GM12878 (cell line): ENCODE results near the gene SYNGR4. TPM values are rescaled to one million over a fixed set of nuclear protein-coding genes. Genes with fewer than 3 reads are reported as not detected.

Experiments
- ATAC-seq: fragments of 200-7000 bp; cut with Tn5 transposase; 3 replicates; pipeline ENCODE4 v1.9.1; 2020; ENCODE audit warnings: mild to moderate bottlenecking, moderate library complexity
- BruUV-seq: library from RNA; stranded (reverse); fragments of 400-500 nt; replicated peaks from 2 replicates; lab custom pipeline; 2021; lab: Mats Ljungman, UMichigan
- CTCF ChIA-PET: fragments of 300-600 bp; sonication (Branson Sonifier 250); formaldehyde crosslinking; extraction: SDS; loops from one replicate; lab custom pipeline; 2021; ENCODE audit warnings: inconsistent platforms; lab: Yijun Ruan, JAX
- POLR2A ChIA-PET: fragments of 350-600 bp; formaldehyde crosslinking; extraction: SDS; loops from one replicate; lab custom pipeline; 2021; ENCODE audit warnings: inconsistent platforms; lab: Charles Lee
- RAD21 ChIA-PET: fragments of 300-600 bp; sonication (Branson Sonifier 250); formaldehyde crosslinking; loops from one replicate; lab custom pipeline; 2023; ENCODE audit warnings: antibody characterized with exemption; ENCODE audit not compliant: unreplicated experiment; lab: Charles Lee
- SMC1A ChIA-PET: fragments of 300-600 bp; sonication (Branson Sonifier 250); formaldehyde crosslinking; loops from one replicate; lab custom pipeline; 2023; ENCODE audit not compliant: unreplicated experiment, uncharacterized antibody; lab: Charles Lee
- DNase-seq: peaks from one replicate; pipeline ENCODE4 v3.0.0-alpha.2; 2011; ENCODE audit warnings: low read depth, low spot score
- FAIRE-seq: peaks from 3 replicates; lab custom pipeline; 2011; peaks lifted over from hg19 to GRCh38; lab: Jason Lieb, UNC
- H2AFZ ChIP-seq: 2 replicates; pipeline ENCODE4 v1.6.0; 2011; ENCODE audit warnings: low read depth, low read length, control low read depth; ENCODE audit not compliant: control insufficient read depth
- H3K27ac ChIP-seq: 2 replicates; pipeline ENCODE4 v1.5.1; 2011; ENCODE audit warnings: control low read depth; ENCODE audit not compliant: control insufficient read depth, insufficient read depth
- H3K27me3 ChIP-seq, 2 experiments: replicated peaks in 1 of 2; 2 replicates each; pipeline versions ENCODE4 v1.6.0 to v1.6.1; 2011; ENCODE audit warnings: low read length in 1 of 2; ENCODE audit not compliant: control insufficient read depth in 2 of 2, insufficient read depth in 2 of 2
- H3K36me3 ChIP-seq, 2 experiments: 2 replicates each; pipeline ENCODE4 v1.5.1; 2011; ENCODE audit warnings: low read length in 1 of 2; ENCODE audit not compliant: control insufficient read depth in 2 of 2, insufficient read depth in 2 of 2
- H3K4me1 ChIP-seq: 2 replicates; pipeline ENCODE4 v1.6.1; 2011; ENCODE audit warnings: mild to moderate bottlenecking, low read length, moderate library complexity, mixed read lengths; ENCODE audit not compliant: control insufficient read depth, insufficient read depth
- H3K4me2 ChIP-seq: 2 replicates; pipeline ENCODE4 v1.6.0; 2011; ENCODE audit warnings: control low read depth; ENCODE audit not compliant: control insufficient read depth, insufficient read depth
- H3K4me3 ChIP-seq: fragments of 200-600 bp; sonication (generic); 2 replicates; pipeline ENCODE4 v1.5.1; 2016
- H3K79me2 ChIP-seq: 2 replicates; pipeline ENCODE4 v1.6.0; 2011; ENCODE audit warnings: low read length; ENCODE audit not compliant: control insufficient read depth, insufficient read depth
- H3K9ac ChIP-seq: 2 replicates; pipeline ENCODE4 v1.8.0; 2011; ENCODE audit warnings: low read length, control low read depth, mixed read lengths; ENCODE audit not compliant: control insufficient read depth, insufficient read depth
- H3K9me3 ChIP-seq: replicated peaks from 3 replicates; pipeline ENCODE4 v1.5.1; 2011; ENCODE audit warnings: mild to moderate bottlenecking, low read length; ENCODE audit not compliant: control insufficient read depth, insufficient read depth
- H4K20me1 ChIP-seq: 2 replicates; pipeline ENCODE4 v1.6.0; 2011; ENCODE audit not compliant: control insufficient read depth, insufficient read depth
- CHD1 ChIP-seq: IDR thresholded peaks from 2 replicates; pipeline ENCODE4 v1.6.1; 2012; ENCODE audit warnings: low read depth, low read length, improper control_type of control experiment
- ETV6 ChIP-seq, 2 experiments: fragments of 450-650 bp in 1 of 2; IDR thresholded peaks in 1 of 2; conservative IDR thresholded peaks in 1 of 2; 2 replicates each; pipeline ENCODE4 v1.6.1; 2014; ENCODE audit warnings: antibody characterized with exemption in 1 of 2, borderline replicate concordance in 1 of 2, low read depth in 1 of 2, mild to moderate bottlenecking in 1 of 2, moderate library complexity in 1 of 2
- HDAC2 ChIP-seq: fragments of 200-600 bp; sonication (generic); IDR thresholded peaks from 2 replicates; pipeline ENCODE4 v1.6.1; 2017
- MYC ChIP-seq: IDR thresholded peaks from 2 replicates; pipeline ENCODE4 v1.6.1; 2011; ENCODE audit warnings: mild to moderate bottlenecking, low read length, moderate library complexity, inconsistent platforms; ENCODE audit not compliant: insufficient read depth, insufficient replicate concordance, insufficient read length, severe bottlenecking
- RCOR1 ChIP-seq: conservative IDR thresholded peaks from 2 replicates; pipeline ENCODE4 v1.6.1; 2012; ENCODE audit warnings: low read depth, low read length, improper control_type of control experiment
- SUZ12 ChIP-seq: fragments of 200-600 bp; sonication (generic); IDR thresholded peaks from one replicate; pipeline ENCODE4 v1.6.1; 2018; ENCODE audit warnings: antibody characterized with exemption, mild to moderate bottlenecking; ENCODE audit not compliant: unreplicated experiment
- WRNIP1 ChIP-seq: IDR thresholded peaks from 2 replicates; pipeline ENCODE4 v1.6.1; 2011; ENCODE audit warnings: low read depth, low read length, improper control_type of control experiment, borderline replicate concordance
- ZNF274 ChIP-seq: IDR thresholded peaks from one replicate; pipeline ENCODE4 v1.8.0; 2011; ENCODE audit not compliant: insufficient read length, insufficient read depth
- WGBS: methylation state at CpG from one replicate; pipeline ENCODE4 v1.1.6; 2016; ENCODE audit warnings: low lambda C conversion rate; ENCODE audit not compliant: insufficient replicate concordance, insufficient coverage; ENCODE audit errors: missing lambda C conversion rate; 5-methylcytosine and 5-hydroxymethylcytosine counted together
- in situ Hi-C: fragments of 300-500 bp; cut with MboI; formaldehyde crosslinking; loops from 9 replicates; pipeline ENCODE4 v1.14.3; 2018; ENCODE audit warnings: mixed read lengths
- intact Hi-C: fragments of 100-400 bp; cut with micrococcal nuclease; formaldehyde crosslinking; loops from one replicate; pipeline ENCODE4 v1.14.2; 2022; ENCODE audit not compliant: unreplicated experiment
- polyA plus RNA-seq, 11 experiments: library from polyadenylated mRNA; depleted of rRNA in 4 of 11; unstranded in 6 of 11; stranded (reverse) in 5 of 11; fragments of >200 nt; fragmentation: Nextera tagmentation in 4 of 11; fragmentation: Illumina TruSeq in 1 of 11; extraction: Ambion mirVana in 4 of 11; extraction: Trizol in 1 of 11; gene quantifications; 1 replicate in 1 of 11; 2 replicates in 10 of 11; pipeline versions ENCODE4 v1.2.1 to v1.2.3, GENCODE V29; 2011 to 2016; ENCODE audit warnings: inconsistent platforms in 2 of 11, missing spikeins in 2 of 11, low read depth in 1 of 11
- total RNA-seq, 4 experiments: library from RNA; depleted of rRNA in 3 of 4; stranded (reverse); fragments of >200 nt in 3 of 4; fragmentation: Illumina TruSeq in 1 of 4; extraction: Trizol in 1 of 4; gene quantifications; 2 replicates each; pipeline versions ENCODE4 v1.2.1 to v1.2.3, GENCODE V29; 2013 to 2021
- TF ChIP-seq, protein P1 (sequence below): fragments of 450-650 bp; IDR thresholded peaks from 2 replicates; pipeline ENCODE4 v1.6.1; 2017; ENCODE audit warnings: antibody characterized with exemption, mild to moderate bottlenecking, moderate library complexity
- TF ChIP-seq, protein P2 (sequence below): fragments of 150-350 bp; IDR thresholded peaks from 2 replicates; pipeline ENCODE4 v1.6.1; 2016; ENCODE audit warnings: low read depth, low read length
- TF ChIP-seq, protein P3 (sequence below): fragments of 450-650 bp; IDR thresholded peaks from 2 replicates; pipeline ENCODE4 v1.6.1; 2016; ENCODE audit warnings: mild to moderate bottlenecking
- TF ChIP-seq, protein P4 (sequence below): IDR thresholded peaks from 2 replicates; pipeline ENCODE4 v1.6.1; 2011; ENCODE audit warnings: mild to moderate bottlenecking, low read depth, low read length, moderate library complexity; ENCODE audit not compliant: insufficient replicate concordance

SYNGR4 gene
- total and polyA plus RNA-seq, 10 of the 15 experiments (the other 5 are each of a cell fraction or from before 2014, with no cell fraction given) = 0.08 to 0.72 (median 0.17) TPM; not detected in 6

DNA sequence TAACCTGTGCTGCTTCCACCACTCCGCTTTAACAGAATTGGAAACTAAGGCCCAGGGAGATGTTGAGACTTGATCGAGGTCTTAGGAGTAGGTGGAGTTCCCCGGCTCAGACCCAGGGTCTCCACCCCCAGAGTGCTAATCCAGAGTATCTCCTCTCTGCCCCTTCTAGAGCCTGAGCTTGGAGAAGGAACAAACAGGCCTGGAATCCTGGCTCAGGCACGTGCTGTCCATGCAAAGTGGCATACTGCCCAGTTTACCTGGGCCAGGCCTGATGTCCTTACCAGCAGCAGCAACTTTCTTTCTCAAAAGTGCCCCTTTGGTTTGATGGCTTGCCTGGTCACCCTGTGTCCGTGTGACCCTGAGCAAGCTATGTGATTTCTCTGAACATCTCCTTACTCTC lies 3.7 kb downstream of the SYNGR4 start:
- RAD21 ChIA-PET = no interaction called here
- H4K20me1 ChIP-seq = no peaks in the 10 kb centered on the region
- no peak for ATAC-seq
- no peak overlapping the region for H3K4me2 ChIP-seq
- peaks cover 3% of the 10 kb centered on the region for H3K79me2 ChIP-seq
- no peaks in the 10 kb centered on the region for H3K9me3 ChIP-seq
- no peak overlapping the region for H3K27ac ChIP-seq
- SMC1A ChIA-PET = no interaction called here
- CTCF ChIA-PET = interaction anchor here (1.3 kb wide), 1 partner anchor 48 kb away, joined by 3 read pairs; no protein-coding TSS in a partner anchor
- no peaks in the 10 kb centered on the region for H3K36me3 ChIP-seq
- whole genome bisulfite sequencing = 39% methylated on average over 5 of the region's 5 CpGs
- no peak overlapping the region for H2AFZ ChIP-seq
- no peak for DNase-seq
- in situ Hi-C loops = no loop called here
- no TSS peak for BruUV-seq
- H3K4me3 ChIP-seq = no peak overlapping the region
- H3K9ac ChIP-seq = no peak overlapping the region
- H3K4me1 ChIP-seq = peaks cover 9% of the 10 kb centered on the region; the same call in 1 of the 2 replicates
- no peaks in the 10 kb centered on the region for H3K27me3 ChIP-seq
- intact Hi-C loops = no loop called here
- no peak for FAIRE-seq
- POLR2A ChIA-PET = no interaction called here
- TF ChIP-seq, protein P1, sequence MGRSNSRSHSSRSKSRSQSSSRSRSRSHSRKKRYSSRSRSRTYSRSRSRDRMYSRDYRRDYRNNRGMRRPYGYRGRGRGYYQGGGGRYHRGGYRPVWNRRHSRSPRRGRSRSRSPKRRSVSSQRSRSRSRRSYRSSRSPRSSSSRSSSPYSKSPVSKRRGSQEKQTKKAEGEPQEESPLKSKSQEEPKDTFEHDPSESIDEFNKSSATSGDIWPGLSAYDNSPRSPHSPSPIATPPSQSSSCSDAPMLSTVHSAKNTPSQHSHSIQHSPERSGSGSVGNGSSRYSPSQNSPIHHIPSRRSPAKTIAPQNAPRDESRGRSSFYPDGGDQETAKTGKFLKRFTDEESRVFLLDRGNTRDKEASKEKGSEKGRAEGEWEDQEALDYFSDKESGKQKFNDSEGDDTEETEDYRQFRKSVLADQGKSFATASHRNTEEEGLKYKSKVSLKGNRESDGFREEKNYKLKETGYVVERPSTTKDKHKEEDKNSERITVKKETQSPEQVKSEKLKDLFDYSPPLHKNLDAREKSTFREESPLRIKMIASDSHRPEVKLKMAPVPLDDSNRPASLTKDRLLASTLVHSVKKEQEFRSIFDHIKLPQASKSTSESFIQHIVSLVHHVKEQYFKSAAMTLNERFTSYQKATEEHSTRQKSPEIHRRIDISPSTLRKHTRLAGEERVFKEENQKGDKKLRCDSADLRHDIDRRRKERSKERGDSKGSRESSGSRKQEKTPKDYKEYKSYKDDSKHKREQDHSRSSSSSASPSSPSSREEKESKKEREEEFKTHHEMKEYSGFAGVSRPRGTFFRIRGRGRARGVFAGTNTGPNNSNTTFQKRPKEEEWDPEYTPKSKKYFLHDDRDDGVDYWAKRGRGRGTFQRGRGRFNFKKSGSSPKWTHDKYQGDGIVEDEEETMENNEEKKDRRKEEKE = no peak
- TF ChIP-seq RCOR1 (no peak), ZNF274 (no peak), HDAC2 (no peak), ETV6 (conservative IDR thresholded peaks at IDR 0.05 in 1 of 2, IDR thresholded peaks at IDR 0.05 in 1 of 2; ENCODE audit: borderline replicate concordance in 1 of 2, low read depth in 1 of 2) (no peak), WRNIP1 (no peak), MYC (no peak), SUZ12 (no peak), CHD1 (no peak)
- TF ChIP-seq, protein P2, sequence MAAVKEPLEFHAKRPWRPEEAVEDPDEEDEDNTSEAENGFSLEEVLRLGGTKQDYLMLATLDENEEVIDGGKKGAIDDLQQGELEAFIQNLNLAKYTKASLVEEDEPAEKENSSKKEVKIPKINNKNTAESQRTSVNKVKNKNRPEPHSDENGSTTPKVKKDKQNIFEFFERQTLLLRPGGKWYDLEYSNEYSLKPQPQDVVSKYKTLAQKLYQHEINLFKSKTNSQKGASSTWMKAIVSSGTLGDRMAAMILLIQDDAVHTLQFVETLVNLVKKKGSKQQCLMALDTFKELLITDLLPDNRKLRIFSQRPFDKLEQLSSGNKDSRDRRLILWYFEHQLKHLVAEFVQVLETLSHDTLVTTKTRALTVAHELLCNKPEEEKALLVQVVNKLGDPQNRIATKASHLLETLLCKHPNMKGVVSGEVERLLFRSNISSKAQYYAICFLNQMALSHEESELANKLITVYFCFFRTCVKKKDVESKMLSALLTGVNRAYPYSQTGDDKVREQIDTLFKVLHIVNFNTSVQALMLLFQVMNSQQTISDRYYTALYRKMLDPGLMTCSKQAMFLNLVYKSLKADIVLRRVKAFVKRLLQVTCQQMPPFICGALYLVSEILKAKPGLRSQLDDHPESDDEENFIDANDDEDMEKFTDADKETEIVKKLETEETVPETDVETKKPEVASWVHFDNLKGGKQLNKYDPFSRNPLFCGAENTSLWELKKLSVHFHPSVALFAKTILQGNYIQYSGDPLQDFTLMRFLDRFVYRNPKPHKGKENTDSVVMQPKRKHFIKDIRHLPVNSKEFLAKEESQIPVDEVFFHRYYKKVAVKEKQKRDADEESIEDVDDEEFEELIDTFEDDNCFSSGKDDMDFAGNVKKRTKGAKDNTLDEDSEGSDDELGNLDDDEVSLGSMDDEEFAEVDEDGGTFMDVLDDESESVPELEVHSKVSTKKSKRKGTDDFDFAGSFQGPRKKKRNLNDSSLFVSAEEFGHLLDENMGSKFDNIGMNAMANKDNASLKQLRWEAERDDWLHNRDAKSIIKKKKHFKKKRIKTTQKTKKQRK = no peak
- TF ChIP-seq, protein P3, sequence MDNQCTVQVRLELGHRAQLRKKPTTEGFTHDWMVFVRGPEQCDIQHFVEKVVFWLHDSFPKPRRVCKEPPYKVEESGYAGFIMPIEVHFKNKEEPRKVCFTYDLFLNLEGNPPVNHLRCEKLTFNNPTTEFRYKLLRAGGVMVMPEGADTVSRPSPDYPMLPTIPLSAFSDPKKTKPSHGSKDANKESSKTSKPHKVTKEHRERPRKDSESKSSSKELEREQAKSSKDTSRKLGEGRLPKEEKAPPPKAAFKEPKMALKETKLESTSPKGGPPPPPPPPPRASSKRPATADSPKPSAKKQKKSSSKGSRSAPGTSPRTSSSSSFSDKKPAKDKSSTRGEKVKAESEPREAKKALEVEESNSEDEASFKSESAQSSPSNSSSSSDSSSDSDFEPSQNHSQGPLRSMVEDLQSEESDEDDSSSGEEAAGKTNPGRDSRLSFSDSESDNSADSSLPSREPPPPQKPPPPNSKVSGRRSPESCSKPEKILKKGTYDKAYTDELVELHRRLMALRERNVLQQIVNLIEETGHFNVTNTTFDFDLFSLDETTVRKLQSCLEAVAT = no peak
- TF ChIP-seq, protein P4, sequence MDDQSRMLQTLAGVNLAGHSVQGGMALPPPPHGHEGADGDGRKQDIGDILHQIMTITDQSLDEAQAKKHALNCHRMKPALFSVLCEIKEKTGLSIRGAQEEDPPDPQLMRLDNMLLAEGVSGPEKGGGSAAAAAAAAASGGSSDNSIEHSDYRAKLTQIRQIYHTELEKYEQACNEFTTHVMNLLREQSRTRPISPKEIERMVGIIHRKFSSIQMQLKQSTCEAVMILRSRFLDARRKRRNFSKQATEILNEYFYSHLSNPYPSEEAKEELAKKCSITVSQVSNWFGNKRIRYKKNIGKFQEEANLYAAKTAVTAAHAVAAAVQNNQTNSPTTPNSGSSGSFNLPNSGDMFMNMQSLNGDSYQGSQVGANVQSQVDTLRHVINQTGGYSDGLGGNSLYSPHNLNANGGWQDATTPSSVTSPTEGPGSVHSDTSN = no peak
